Body of pancreas (tissue), 4 donors: ENCODE measurements around the gene CLOCK.

ENCODE experiments used
- CTCF ChIP-seq, 7 experiments: fragments of 450-650 bp in 4 of 7; fragments of 200-600 bp in 3 of 7; sonication (generic) in 3 of 7; IDR thresholded peaks; one replicate each; pipeline ENCODE4 v1.5.1; 2016 to 2019; ENCODE audit warnings: antibody characterized with exemption in 7 of 7
- POLR2A ChIP-seq, 3 donors: fragments of 450-650 bp; IDR thresholded peaks; one replicate each; pipeline ENCODE4 v1.6.1; 2016; ENCODE audit warnings: antibody characterized with exemption in 3 of 3, mild to moderate bottlenecking in 2 of 3

GRCh38 chr4:55553441-55554201, 6.9 kb upstream of the CLOCK start:
- no peak for TF ChIP-seq CTCF (IDR thresholded peaks at IDR 0.05)
- no peak for TF ChIP-seq POLR2A (IDR thresholded peaks at IDR 0.05)
